ENCODE data around the gene DNAJC5G.
A peak's percentile ranks its signal among the peaks of the same experiment; 100 is the strongest.
"Not testable (repeated sequence)": the region's sequence is repeated elsewhere in the genome, so short reads cannot be mapped to it uniquely, and the experiment has no call there.

Gene DNAJC5G

GRCh38 chr2:27270670-27271069 lies 4.6 kb upstream of the DNAJC5G start:
- Histone ChIP-seq H3K4me2 (ENCODE audit: insufficient read depth, low read length) (no peak overlapping the region), H3K79me2 (ENCODE audit: insufficient read depth, low read length) (no peaks in the 10 kb centered on the region), H3K9ac (ENCODE audit: low read depth, low read length) (no peak overlapping the region), H3K4me3 (ENCODE audit: low read depth in 1 of 2, low read length in 2 of 2) (no peak overlapping the region), H3K27me3 (ENCODE audit: insufficient read depth, low read length, poor library complexity) (peaks cover 2% of the 10 kb centered on the region), H4K20me1 (ENCODE audit: insufficient read depth, low read length) (no peaks in the 10 kb centered on the region), H2AFZ (ENCODE audit: low read depth, low read length) (no peak overlapping the region), H3K36me3 (ENCODE audit: insufficient read depth, low read length) (no peaks in the 10 kb centered on the region), H3K27ac (ENCODE audit: low read length) (no peak overlapping the region), H3K4me1 (ENCODE audit: insufficient read depth, low read length) (no peaks in the 10 kb centered on the region), H3K9me3 (ENCODE audit: insufficient read depth, low read length, severe bottlenecking) (no peaks in the 10 kb centered on the region)
- TF ChIP-seq EZH2 (IDR thresholded peaks at IDR 0.05; ENCODE audit: borderline replicate concordance, low read depth, low read length, severe bottlenecking) (no peak), CTCF (IDR thresholded peaks at IDR 0.05; ENCODE audit: borderline replicate concordance, extremely low read depth, low read length, poor library complexity, severe bottlenecking) (no peak)
- ATAC-seq (ENCODE audit: insufficient read depth, low read depth), result no peak
- no peak for DNase-seq

- H3K4me3 ChIP-seq (ENCODE audit: low read depth in 1 of 2, low read length in 2 of 2), result no peak overlapping the region
- H2AFZ ChIP-seq (ENCODE audit: low read depth, low read length), result no peak overlapping the region
- no peak overlapping the region for H3K9ac ChIP-seq (ENCODE audit: low read depth, low read length)
- TF ChIP-seq CTCF (IDR thresholded peaks at IDR 0.05; ENCODE audit: borderline replicate concordance, extremely low read depth, low read length, poor library complexity, severe bottlenecking), result no peak
- TF ChIP-seq EZH2 (IDR thresholded peaks at IDR 0.05; ENCODE audit: borderline replicate concordance, low read depth, low read length, severe bottlenecking), result no peak
- H3K36me3 ChIP-seq (ENCODE audit: insufficient read depth, low read length), result no peaks in the 10 kb centered on the region
- no peaks in the 10 kb centered on the region for H3K4me1 ChIP-seq (ENCODE audit: insufficient read depth, low read length)
- DNase-seq (no peak), ATAC-seq (ENCODE audit: insufficient read depth, low read depth) (no peak)
- H3K79me2 ChIP-seq (ENCODE audit: insufficient read depth, low read length), result no peaks in the 10 kb centered on the region
- no peak overlapping the region for H3K27ac ChIP-seq (ENCODE audit: low read length)
- H4K20me1 ChIP-seq (ENCODE audit: insufficient read depth, low read length), result no peaks in the 10 kb centered on the region
- no peaks in the 10 kb centered on the region for H3K9me3 ChIP-seq (ENCODE audit: insufficient read depth, low read length, severe bottlenecking)
- H3K4me2 ChIP-seq (ENCODE audit: insufficient read depth, low read length), result no peak overlapping the region
- peaks cover 2% of the 10 kb centered on the region for H3K27me3 ChIP-seq (ENCODE audit: insufficient read depth, low read length, poor library complexity)
These were observed 3.4 kb upstream of the DNAJC5G start for GRCh38 chr2:27271631-27272340.

GRCh38 chr2:27272537-27273522 lies 2.4 kb upstream of the DNAJC5G start:
- not testable (repeated sequence) for H3K4me1 ChIP-seq (ENCODE audit: insufficient read depth, low read length)

GRCh38 chr2:27278010-27278409 lies 2.8 kb downstream of the DNAJC5G start:
- H2AFZ ChIP-seq (ENCODE audit: low read depth, low read length), result no peak overlapping the region
- no peaks in the 10 kb centered on the region for H3K79me2 ChIP-seq (ENCODE audit: insufficient read depth, low read length)
- ATAC-seq (ENCODE audit: insufficient read depth, low read depth), result no peak
- no peak for TF ChIP-seq EZH2 (IDR thresholded peaks at IDR 0.05; ENCODE audit: borderline replicate concordance, low read depth, low read length, severe bottlenecking)
- TF ChIP-seq CTCF (IDR thresholded peaks at IDR 0.05; ENCODE audit: borderline replicate concordance, extremely low read depth, low read length, poor library complexity, severe bottlenecking), result no peak
- no peak overlapping the region for H3K4me2 ChIP-seq (ENCODE audit: insufficient read depth, low read length)
- no peak overlapping the region for H3K9ac ChIP-seq (ENCODE audit: low read depth, low read length)
- H3K9me3 ChIP-seq (ENCODE audit: insufficient read depth, low read length, severe bottlenecking), result no peaks in the 10 kb centered on the region
- H3K36me3 ChIP-seq (ENCODE audit: insufficient read depth, low read length), result no peaks in the 10 kb centered on the region
- no peak for DNase-seq
- H3K4me1 ChIP-seq (ENCODE audit: insufficient read depth, low read length), result peaks cover 8% of the 10 kb centered on the region; the same call in 1 of the 2 replicates
- H3K4me3 ChIP-seq (ENCODE audit: low read depth in 1 of 2, low read length in 2 of 2), result no peak overlapping the region
- peaks cover 13% of the 10 kb centered on the region for H3K27me3 ChIP-seq (ENCODE audit: insufficient read depth, low read length, poor library complexity)
- H4K20me1 ChIP-seq (ENCODE audit: insufficient read depth, low read length), result no peaks in the 10 kb centered on the region
- H3K27ac ChIP-seq (ENCODE audit: low read length), result no peak overlapping the region

More at GRCh38 chr2:27272537-27273522, 2.4 kb upstream of the DNAJC5G start:
- not testable (repeated sequence) for H3K4me2 ChIP-seq (ENCODE audit: insufficient read depth, low read length); H3K9ac ChIP-seq (ENCODE audit: low read depth, low read length); H3K27ac ChIP-seq (ENCODE audit: low read length); H3K4me3 ChIP-seq (ENCODE audit: low read depth in 1 of 2, low read length in 2 of 2); H2AFZ ChIP-seq (ENCODE audit: low read depth, low read length); H4K20me1 ChIP-seq (ENCODE audit: insufficient read depth, low read length); H3K27me3 ChIP-seq (ENCODE audit: insufficient read depth, low read length, poor library complexity); H3K79me2 ChIP-seq (ENCODE audit: insufficient read depth, low read length); H3K9me3 ChIP-seq (ENCODE audit: insufficient read depth, low read length, severe bottlenecking); H3K36me3 ChIP-seq (ENCODE audit: insufficient read depth, low read length)
- peak; percentile 25 for DNase-seq
- peak; percentile 19; the same call in 1 of the 3 replicates for ATAC-seq (ENCODE audit: insufficient read depth, low read depth)
